Upper lobe of left lung (tissue), 6 donors: ENCODE measurements around the gene ETDB. TPM values are rescaled to one million over a fixed set of nuclear protein-coding genes. Genes with fewer than 3 reads are reported as not detected.

Experiments used
- ATAC-seq, 2 donors: fragments of 200-7000 bp; cut with Tn5 transposase; one replicate each; pipeline ENCODE4 v1.9.1; 2022; ENCODE audit warnings: mild to moderate bottlenecking in 2 of 2, moderate library complexity in 2 of 2; ENCODE audit not compliant: low FRiP score in 2 of 2
- DNase-seq, 2 donors: peaks; one replicate each; pipeline ENCODE4 v3.0.0-alpha.2; 2019 to 2020
- H3K27ac ChIP-seq, 4 donors: fragments of 200-600 bp; sonication (generic); one replicate each; pipeline ENCODE4 v1.5.1; 2016 to 2019
- H3K27me3 ChIP-seq, 4 donors: fragments of 200-600 bp; sonication (generic); one replicate each; pipeline ENCODE4 v1.5.1; 2017 to 2019
- H3K36me3 ChIP-seq, 4 donors: fragments of 200-600 bp; sonication (generic); one replicate each; pipeline ENCODE4 v1.5.1; 2016 to 2019
- H3K4me1 ChIP-seq, 4 donors: fragments of 200-600 bp; sonication (generic); one replicate each; pipeline ENCODE4 v1.5.1; 2018 to 2019
- H3K4me3 ChIP-seq, 4 donors: fragments of 200-600 bp; sonication (generic); one replicate each; pipeline ENCODE4 v1.5.1; 2017 to 2019; ENCODE audit warnings: mild to moderate bottlenecking in 2 of 4, moderate library complexity in 1 of 4
- H3K9me3 ChIP-seq, 4 donors: fragments of 200-600 bp; sonication (generic); one replicate each; pipeline ENCODE4 v1.5.1; 2018 to 2019
- EP300 ChIP-seq, 4 donors: sonication (generic); formaldehyde crosslinking; IDR thresholded peaks; one replicate each; pipeline ENCODE4 v1.5.1; 2017; ENCODE audit warnings: antibody characterized with exemption in 4 of 4, control low read depth in 2 of 4
- POLR2A ChIP-seq, 4 donors: fragments of 450-650 bp; IDR thresholded peaks; one replicate each; pipeline ENCODE4 v1.5.1; 2016 to 2017; ENCODE audit warnings: antibody characterized with exemption in 4 of 4, mild to moderate bottlenecking in 2 of 4
- POLR2AphosphoS5 ChIP-seq, 2 donors: sonication (generic); formaldehyde crosslinking; IDR thresholded peaks; one replicate each; pipeline ENCODE4 v1.5.1; 2017; ENCODE audit warnings: antibody characterized with exemption in 2 of 2
- WGBS, 2 donors: methylation state at CpG; one replicate each; pipeline ENCODE4 v1.1.5; 2017 to 2018; 5-methylcytosine and 5-hydroxymethylcytosine counted together
- total RNA-seq, 6 donors: library from RNA; depleted of rRNA in 4 of 6; stranded (reverse); fragments of >200 nt in 4 of 6; gene quantifications; one replicate each; pipeline versions ENCODE4 v1.1.0 to v1.2.1, GENCODE V29; 2016 to 2021
- TF ChIP-seq, protein P1 (sequence below), 6 experiments: fragments of 450-650 bp in 4 of 6; fragments of 200-600 bp in 2 of 6; sonication (generic) in 2 of 6; IDR thresholded peaks; one replicate each; pipeline ENCODE4 v1.5.1; 2016 to 2019; ENCODE audit warnings: antibody characterized with exemption in 6 of 6
- donor health status: DM: no; HTN: no; CAD: no; lungs with moderate emphysema.
- donor health status: DM: no; HTN: yes; CAD: no; lungs with severe emphysema.

ETDB gene
- total RNA-seq, 6 donors from 2014 or later: not detected

DNA sequence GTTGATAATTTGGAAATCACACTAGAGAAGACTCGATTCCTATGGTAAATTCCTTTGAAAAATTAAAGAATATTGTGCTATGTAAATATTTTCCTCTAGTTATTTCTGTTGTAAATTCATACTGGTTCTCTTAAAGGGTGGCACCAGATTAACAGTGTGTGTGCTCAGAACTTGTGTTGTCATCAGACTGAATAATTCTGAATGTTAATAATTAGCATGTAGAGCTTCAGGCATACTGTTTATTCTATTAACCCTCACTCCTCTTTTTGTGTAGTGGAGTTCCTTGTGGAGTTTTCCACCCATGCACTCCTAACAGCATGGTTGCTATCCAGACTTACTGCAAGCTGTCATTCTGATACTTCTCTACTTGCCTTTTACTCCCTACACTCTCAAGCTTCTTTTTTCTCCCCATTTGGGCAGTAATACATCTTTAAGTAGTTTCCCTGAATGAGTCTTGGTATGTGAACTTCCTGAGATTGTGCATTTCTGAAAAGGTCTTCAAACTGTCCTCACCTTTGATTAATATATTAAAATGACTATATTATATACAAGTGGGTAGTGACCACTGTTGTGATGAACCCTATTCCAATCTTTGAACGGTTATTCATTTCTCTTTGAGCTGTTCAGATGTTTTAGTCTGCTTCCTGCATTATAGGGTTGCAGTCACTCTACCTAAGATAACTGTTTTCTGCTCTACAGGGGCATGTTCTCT is 38.5 kb downstream of the ETDB start:
- ATAC-seq (no peak), DNase-seq (no peak)
- H3K36me3 ChIP-seq: no peaks in the 10 kb centered on the region
- H3K27ac ChIP-seq: no peak overlapping the region
- no peaks in the 10 kb centered on the region for H3K4me1 ChIP-seq
- TF ChIP-seq EP300 (IDR thresholded peaks at IDR 0.05) (no peak), POLR2AphosphoS5 (IDR thresholded peaks at IDR 0.05) (no peak), POLR2A (IDR thresholded peaks at IDR 0.05) (no peak)
- TF ChIP-seq, protein P1, sequence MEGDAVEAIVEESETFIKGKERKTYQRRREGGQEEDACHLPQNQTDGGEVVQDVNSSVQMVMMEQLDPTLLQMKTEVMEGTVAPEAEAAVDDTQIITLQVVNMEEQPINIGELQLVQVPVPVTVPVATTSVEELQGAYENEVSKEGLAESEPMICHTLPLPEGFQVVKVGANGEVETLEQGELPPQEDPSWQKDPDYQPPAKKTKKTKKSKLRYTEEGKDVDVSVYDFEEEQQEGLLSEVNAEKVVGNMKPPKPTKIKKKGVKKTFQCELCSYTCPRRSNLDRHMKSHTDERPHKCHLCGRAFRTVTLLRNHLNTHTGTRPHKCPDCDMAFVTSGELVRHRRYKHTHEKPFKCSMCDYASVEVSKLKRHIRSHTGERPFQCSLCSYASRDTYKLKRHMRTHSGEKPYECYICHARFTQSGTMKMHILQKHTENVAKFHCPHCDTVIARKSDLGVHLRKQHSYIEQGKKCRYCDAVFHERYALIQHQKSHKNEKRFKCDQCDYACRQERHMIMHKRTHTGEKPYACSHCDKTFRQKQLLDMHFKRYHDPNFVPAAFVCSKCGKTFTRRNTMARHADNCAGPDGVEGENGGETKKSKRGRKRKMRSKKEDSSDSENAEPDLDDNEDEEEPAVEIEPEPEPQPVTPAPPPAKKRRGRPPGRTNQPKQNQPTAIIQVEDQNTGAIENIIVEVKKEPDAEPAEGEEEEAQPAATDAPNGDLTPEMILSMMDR (IDR thresholded peaks at IDR 0.05): no peak
- WGBS, 2 donors: 70 to 87% methylated on average over 2 of the region's 2 CpGs
- H3K4me3 ChIP-seq: no peak overlapping the region
- no peaks in the 10 kb centered on the region for H3K27me3 ChIP-seq
- no peaks in the 10 kb centered on the region for H3K9me3 ChIP-seq

Other genes starting within 250 kb of the ETDB start
- gene MOSPD1, start 205.3 kb downstream of the ETDB start, total RNA-seq: 10 to 100 TPM in 2 of 6 donors, 1 to 10 TPM in 4; 3.4 to 21.4 (median 9.6) TPM
- gene SMIM10, start 129.5 kb downstream of the ETDB start, total RNA-seq: 1 to 10 TPM in 4 of 6 donors, under 1 TPM in 1, not detected in 1; 0.44 to 5.6 (median 2.3) TPM
- gene RTL8B, start 98.0 kb downstream of the ETDB start, total RNA-seq: 10 to 100 TPM in 4 of 6 donors, 1 to 10 TPM in 2; 6.3 to 14.3 (median 10.6) TPM
- 100 to 1,000 TPM in 1 of 6 donors, 10 to 100 TPM in 5; 24.3 to 107 (median 70.4) TPM for gene RTL8C, start 88.2 kb downstream of the ETDB start, total RNA-seq
- 10 to 100 TPM; 11.9 to 76.5 (median 34.6) TPM for gene RTL8A, start 68.4 kb downstream of the ETDB start, total RNA-seq
- 1 to 10 TPM; 1.0 to 8.2 (median 2.3) TPM for gene SMIM10L2B, start 21.8 kb downstream of the ETDB start, total RNA-seq
- gene CT55, start 50.9 kb upstream of the ETDB start, total RNA-seq: not detected
- gene ETDA, start 131.5 kb upstream of the ETDB start, total RNA-seq: not detected
- gene ETDC, start 189.0 kb upstream of the ETDB start, total RNA-seq: not detected
- 10 to 100 TPM in 3 of 6 donors, 1 to 10 TPM in 3; 7.5 to 22.0 (median 11.9) TPM for gene ZNF75D, start 223.6 kb upstream of the ETDB start, total RNA-seq
- gene ZNF449, start 224.3 kb upstream of the ETDB start, total RNA-seq: 10 to 100 TPM in 1 of 6 donors, 1 to 10 TPM in 5; 5.1 to 12.6 (median 5.3) TPM